Activated naive CD8-positive, alpha-beta T cell treated with anti-CD3 and anti-CD28 coated beads, Interleukin-2, amount 10 ng/mL, durations not matched to agents 7 days and 5 days (primary cell): ENCODE data around the gene TSPAN10. TPM values are rescaled to one million over a fixed set of nuclear protein-coding genes. Genes with fewer than 3 reads are reported as not detected.

Experiments used
- ATAC-seq: fragments of 150-1000 bp; cut with Tn5 transposase; one replicate; pipeline ENCODE4 v1.10.0; 2021; ENCODE audit warnings: low read depth, moderate library complexity
- POLR2A ChIA-PET: fragments of 350-600 bp; sonication (Branson Sonifier 250); formaldehyde crosslinking; loops from one replicate; lab custom pipeline; 2021; ENCODE audit warnings: antibody characterized with exemption; lab: Charles Lee
- DNase-seq: peaks from one replicate; pipeline ENCODE4 v3.0.0; 2021
- H3K27ac Mint-ChIP-seq: one replicate; pipeline ENCODE4 v1.8.0; 2022; ENCODE audit warnings: mild to moderate bottlenecking, mixed read lengths
- H3K27me3 Mint-ChIP-seq: one replicate; pipeline ENCODE4 v1.8.0; 2022; ENCODE audit warnings: mild to moderate bottlenecking, moderate library complexity, mixed read lengths
- H3K36me3 Mint-ChIP-seq: one replicate; pipeline ENCODE4 v1.8.0; 2021; ENCODE audit warnings: mild to moderate bottlenecking, mixed read lengths
- H3K4me1 Mint-ChIP-seq: one replicate; pipeline ENCODE4 v1.8.0; 2021; ENCODE audit warnings: mixed read lengths
- H3K4me3 Mint-ChIP-seq: one replicate; pipeline ENCODE4 v1.8.0; 2022; ENCODE audit warnings: mild to moderate bottlenecking, moderate library complexity, mixed read lengths
- H3K9me3 Mint-ChIP-seq: one replicate; pipeline ENCODE4 v1.8.0; 2021; ENCODE audit warnings: mixed read lengths
- total RNA-seq, 2 experiments: library from RNA; stranded (reverse); gene quantifications; one replicate each; pipeline ENCODE4 v1.2.3, GENCODE V29; 2021

The TSPAN10 gene
- total RNA-seq, 2 experiments from 2014 or later: 0.36 to 0.99 TPM

DNA sequence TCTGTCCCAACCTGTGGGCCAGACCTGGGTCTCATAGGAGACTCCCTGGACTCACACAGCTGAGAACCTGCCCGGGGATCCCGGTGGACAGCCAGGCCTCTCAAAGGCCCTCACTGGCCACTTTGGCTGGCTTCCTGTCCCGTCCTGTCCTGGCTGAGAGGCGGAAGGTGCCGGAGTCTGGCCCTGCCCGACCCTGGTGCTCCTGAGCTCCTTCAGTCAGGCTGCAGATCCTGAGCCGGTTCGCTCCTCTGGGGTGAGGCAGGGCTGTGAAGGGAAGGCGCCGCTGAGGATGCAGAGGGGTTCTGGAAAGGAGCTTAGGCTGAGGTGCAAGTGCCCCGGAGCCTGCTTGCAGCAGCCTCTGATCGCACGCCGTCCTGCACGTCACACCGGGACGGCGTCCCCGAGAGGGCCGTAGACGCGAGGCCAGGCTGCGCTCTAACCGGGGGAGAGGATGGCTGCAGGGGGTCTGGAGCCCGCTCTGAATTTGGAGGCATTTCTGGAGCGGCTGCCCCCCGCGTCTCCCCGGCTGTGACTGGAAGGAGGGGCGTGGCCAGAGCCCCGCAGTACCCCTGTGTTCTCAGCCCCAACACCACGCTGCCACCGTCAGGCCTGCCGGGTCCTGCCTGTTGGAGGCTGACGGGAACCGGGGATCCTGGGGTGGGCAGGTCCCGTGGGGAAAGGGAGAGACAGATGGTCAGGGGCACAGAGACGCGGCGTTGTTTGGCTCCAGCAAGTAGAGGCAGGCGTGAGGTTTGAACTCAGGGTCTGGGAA is 51.0 kb downstream of the TSPAN10 start:
- POLR2A ChIA-PET: no interaction called here
- Mint-ChIP-seq H3K9me3 (no peaks in the 10 kb centered on the region), H3K4me1 (peaks cover 17% of the 10 kb centered on the region), H3K27me3 (no peaks in the 10 kb centered on the region), H3K36me3 (peaks cover 18% of the 10 kb centered on the region), H3K27ac (peak overlapping the region; percentile 30), H3K4me3 (no peak overlapping the region)
- ATAC-seq: no peak
- DNase-seq: no peak

DNA sequence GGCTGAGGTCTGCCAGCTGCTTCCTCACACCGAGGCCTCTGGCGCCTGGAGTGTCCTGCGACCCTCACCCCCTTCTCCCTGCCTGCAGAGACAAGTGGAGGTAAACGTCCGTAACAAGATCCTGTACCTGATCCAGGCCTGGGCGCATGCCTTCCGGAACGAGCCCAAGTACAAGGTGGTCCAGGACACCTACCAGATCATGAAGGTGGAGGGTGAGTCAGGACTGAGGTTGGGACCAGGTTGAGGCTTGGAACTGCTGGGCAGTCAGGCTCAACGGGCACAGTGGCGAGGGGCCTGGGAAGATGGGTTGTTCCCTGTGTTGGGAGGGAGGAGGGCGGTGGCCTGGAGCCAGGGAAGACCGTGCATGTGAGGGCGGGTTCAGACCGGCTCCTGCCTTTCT is 51.6 kb downstream of the TSPAN10 start:
- Mint-ChIP-seq H3K36me3 (peaks cover 18% of the 10 kb centered on the region), H3K4me1 (peaks cover 17% of the 10 kb centered on the region), H3K27me3 (no peaks in the 10 kb centered on the region), H3K4me3 (no peak overlapping the region), H3K9me3 (no peaks in the 10 kb centered on the region), H3K27ac (no peak overlapping the region)
- ATAC-seq: no peak
- DNase-seq: no peak
- POLR2A ChIA-PET: no interaction called here

DNA sequence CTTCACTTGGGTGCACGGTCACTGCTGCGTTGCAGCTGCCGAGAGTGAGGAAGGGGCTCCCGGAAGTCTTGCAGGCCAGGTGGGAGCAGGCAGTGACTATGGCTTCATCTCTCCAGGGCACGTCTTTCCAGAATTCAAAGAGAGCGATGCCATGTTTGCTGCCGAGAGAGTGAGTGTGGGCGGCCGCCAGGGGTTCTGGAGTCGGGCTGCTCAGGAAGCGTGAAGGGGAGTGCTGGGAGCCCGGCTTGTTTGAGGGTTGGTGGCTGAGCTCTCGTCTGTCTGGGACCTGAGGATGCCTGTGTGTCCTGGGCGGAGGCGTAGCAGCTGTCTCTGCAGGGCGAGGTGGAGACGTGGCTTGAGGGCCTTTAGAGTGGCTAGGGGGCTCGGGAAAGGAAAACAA is 53.1 kb downstream of the TSPAN10 start:
- POLR2A ChIA-PET: no interaction called here
- Mint-ChIP-seq H3K27me3 (no peaks in the 10 kb centered on the region), H3K4me1 (peaks cover 10% of the 10 kb centered on the region), H3K27ac (no peak overlapping the region), H3K9me3 (no peaks in the 10 kb centered on the region), H3K36me3 (peaks cover 17% of the 10 kb centered on the region), H3K4me3 (no peak overlapping the region)
- DNase-seq: no peak
- no peak for ATAC-seq

- DNase-seq (no peak), ATAC-seq (no peak)
- Mint-ChIP-seq H3K36me3 (peaks cover 17% of the 10 kb centered on the region), H3K4me3 (no peak overlapping the region), H3K4me1 (peaks cover 5% of the 10 kb centered on the region), H3K27me3 (no peaks in the 10 kb centered on the region), H3K9me3 (no peaks in the 10 kb centered on the region), H3K27ac (no peak overlapping the region)
- POLR2A ChIA-PET: no interaction called here
Measured at GRCh38 chr17:81690549-81690948, 53.6 kb downstream of the TSPAN10 start.

GRCh38 chr17:81691196-81691595 is 54.2 kb downstream of the TSPAN10 start:
- H3K36me3 Mint-ChIP-seq: peaks cover 16% of the 10 kb centered on the region
- H3K9me3 Mint-ChIP-seq: no peaks in the 10 kb centered on the region
- POLR2A ChIA-PET: interaction anchor here (0.6 kb wide), 1 partner anchor 1418 kb away, joined by 4 read pairs; no protein-coding TSS in a partner anchor
- DNase-seq (no peak), ATAC-seq (no peak)
- H3K27me3 Mint-ChIP-seq: no peaks in the 10 kb centered on the region
- no peak overlapping the region for H3K4me3 Mint-ChIP-seq
- H3K4me1 Mint-ChIP-seq: peaks cover 2% of the 10 kb centered on the region
- no peak overlapping the region for H3K27ac Mint-ChIP-seq

GRCh38 chr17:81691608-81692007 is 54.6 kb downstream of the TSPAN10 start:
- no peak overlapping the region for H3K4me3 Mint-ChIP-seq
- H3K27me3 Mint-ChIP-seq: no peaks in the 10 kb centered on the region
- peaks cover 2% of the 10 kb centered on the region for H3K4me1 Mint-ChIP-seq
- no peak for ATAC-seq
- no peak for DNase-seq
- H3K36me3 Mint-ChIP-seq: peaks cover 14% of the 10 kb centered on the region
- H3K27ac Mint-ChIP-seq: no peak overlapping the region
- no peaks in the 10 kb centered on the region for H3K9me3 Mint-ChIP-seq
- POLR2A ChIA-PET: interaction anchor here (0.6 kb wide), 1 partner anchor 1418 kb away, joined by 4 read pairs; no protein-coding TSS in a partner anchor

DNA sequence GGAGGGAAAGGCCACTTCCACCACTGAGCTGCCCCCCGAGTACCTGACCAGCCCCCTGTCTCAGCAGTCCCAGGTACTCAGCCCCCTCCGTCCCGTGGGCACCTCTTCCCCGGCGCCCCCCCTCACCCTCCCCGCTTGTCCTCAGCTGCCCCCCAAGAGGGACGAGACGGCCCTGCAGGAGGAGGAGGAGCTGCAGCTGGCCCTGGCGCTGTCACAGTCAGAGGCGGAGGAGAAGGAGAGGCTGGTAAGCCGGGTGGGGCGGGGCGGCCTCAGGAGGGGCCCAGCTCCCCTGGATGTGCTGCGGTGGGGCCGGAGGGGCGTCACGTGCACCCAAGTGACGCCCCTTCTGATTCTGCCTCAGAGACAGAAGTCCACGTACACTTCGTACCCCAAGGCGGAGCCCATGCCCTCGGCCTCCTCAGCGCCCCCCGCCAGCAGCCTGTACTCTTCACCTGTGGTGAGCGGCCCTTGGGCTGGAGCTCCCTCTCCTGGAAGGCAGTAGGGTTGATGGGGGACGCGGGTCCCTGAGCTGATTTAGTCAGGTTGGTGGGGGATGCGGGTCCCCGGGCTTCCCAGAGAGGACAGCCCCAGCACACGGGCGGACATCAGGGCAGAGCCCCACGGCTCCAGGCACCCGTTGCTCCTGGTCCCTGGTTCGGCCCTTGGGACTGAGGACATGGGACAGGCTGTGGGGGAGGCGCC is 56.7 kb downstream of the TSPAN10 start:
- H3K4me1 Mint-ChIP-seq: peaks cover 2% of the 10 kb centered on the region
- H3K9me3 Mint-ChIP-seq: no peaks in the 10 kb centered on the region
- POLR2A ChIA-PET: interaction anchor here (1.0 to 1.2 kb wide), 2 partner anchors 9 kb away, joined by 3 read pairs; partner anchors contain the start of gene MRPL12
- H3K27me3 Mint-ChIP-seq: no peaks in the 10 kb centered on the region
- ATAC-seq (no peak), DNase-seq (no peak)
- H3K36me3 Mint-ChIP-seq: peaks cover 13% of the 10 kb centered on the region
- H3K27ac Mint-ChIP-seq: no peak overlapping the region
- no peak overlapping the region for H3K4me3 Mint-ChIP-seq

DNA sequence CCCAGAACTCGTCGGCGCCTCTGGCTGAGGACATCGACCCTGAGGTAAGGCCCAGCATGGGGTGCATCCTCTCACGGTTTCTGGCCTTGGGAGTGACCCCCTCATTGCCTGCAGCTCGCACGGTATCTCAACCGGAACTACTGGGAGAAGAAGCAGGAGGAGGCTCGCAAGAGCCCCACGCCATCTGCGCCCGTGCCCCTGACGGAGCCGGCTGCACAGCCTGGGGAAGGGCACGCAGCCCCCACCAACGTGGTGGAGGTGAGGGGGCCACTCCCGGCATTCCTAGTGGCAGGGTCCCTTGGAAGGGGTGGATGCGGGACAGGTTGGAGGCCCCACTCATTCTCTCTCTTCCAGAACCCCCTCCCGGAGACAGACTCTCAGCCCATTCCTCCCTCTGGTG is 57.8 kb downstream of the TSPAN10 start:
- H3K4me1 Mint-ChIP-seq: peaks cover 5% of the 10 kb centered on the region
- POLR2A ChIA-PET: interaction anchor here (1.1 kb wide), 1 partner anchor 29 kb away, joined by 4 read pairs; no protein-coding TSS in a partner anchor
- no peak for ATAC-seq
- H3K27me3 Mint-ChIP-seq: no peaks in the 10 kb centered on the region
- peaks cover 16% of the 10 kb centered on the region for H3K36me3 Mint-ChIP-seq
- no peak for DNase-seq
- no peak overlapping the region for H3K27ac Mint-ChIP-seq
- H3K4me3 Mint-ChIP-seq: no peak overlapping the region
- H3K9me3 Mint-ChIP-seq: no peaks in the 10 kb centered on the region

DNA sequence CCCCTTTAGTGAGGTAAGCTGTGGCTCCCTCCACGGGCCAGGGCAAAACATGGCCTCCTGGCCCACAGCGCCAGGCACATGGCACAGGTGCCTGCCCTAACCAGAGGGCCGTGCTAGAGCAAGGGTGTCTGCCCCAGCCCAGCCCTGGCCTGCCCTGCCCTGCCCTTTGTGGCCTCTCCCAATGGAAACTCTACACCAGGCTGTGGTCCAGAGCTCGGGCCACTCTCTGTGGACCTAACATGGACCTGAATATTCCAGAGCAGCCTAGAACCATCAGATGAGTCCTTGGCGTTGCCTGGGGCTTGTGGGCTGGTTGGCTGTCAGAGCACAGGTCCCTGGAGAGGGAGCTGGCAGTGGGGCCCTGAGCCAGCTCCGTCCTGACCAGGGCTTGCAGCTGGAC is 58.2 kb downstream of the TSPAN10 start:
- DNase-seq (no peak), ATAC-seq (no peak)
- H3K27me3 Mint-ChIP-seq: no peaks in the 10 kb centered on the region
- no peaks in the 10 kb centered on the region for H3K9me3 Mint-ChIP-seq
- H3K4me1 Mint-ChIP-seq: peaks cover 5% of the 10 kb centered on the region
- peaks cover 12% of the 10 kb centered on the region for H3K36me3 Mint-ChIP-seq
- no peak overlapping the region for H3K4me3 Mint-ChIP-seq
- H3K27ac Mint-ChIP-seq: no peak overlapping the region
- POLR2A ChIA-PET: interaction anchor here (0.8 to 1.3 kb wide), 3 partner anchors 12 to 30 kb away, joined by 4 read pairs; partner anchors contain the start of genes ARL16 and HGS

DNA sequence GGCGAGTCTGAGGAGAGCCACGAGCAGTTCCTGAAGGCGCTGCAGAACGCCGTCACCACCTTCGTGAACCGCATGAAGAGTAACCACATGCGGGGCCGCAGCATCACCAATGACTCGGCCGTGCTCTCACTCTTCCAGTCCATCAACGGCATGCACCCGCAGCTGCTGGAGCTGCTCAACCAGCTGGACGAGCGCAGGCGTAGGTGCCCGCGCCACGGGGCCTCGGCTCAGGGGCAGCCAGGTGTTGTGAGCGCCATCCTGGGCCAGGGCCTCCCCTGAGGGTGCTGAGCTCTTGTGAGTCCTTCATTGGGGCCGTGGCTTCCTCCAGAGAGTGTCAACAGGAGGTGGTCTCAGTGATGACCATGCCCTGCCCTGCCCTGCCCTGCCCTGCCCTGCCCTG is 58.8 kb downstream of the TSPAN10 start:
- Mint-ChIP-seq H3K27ac (no peak overlapping the region), H3K4me1 (peaks cover 6% of the 10 kb centered on the region), H3K4me3 (no peak overlapping the region), H3K9me3 (no peaks in the 10 kb centered on the region), H3K27me3 (no peaks in the 10 kb centered on the region), H3K36me3 (peaks cover 12% of the 10 kb centered on the region)
- no peak for ATAC-seq
- POLR2A ChIA-PET: interaction anchor here (0.8 to 1.3 kb wide), 3 partner anchors 12 to 30 kb away, joined by 4 read pairs; partner anchors contain the start of genes ARL16 and HGS
- DNase-seq: no peak

- no peak for DNase-seq
- POLR2A ChIA-PET: interaction anchor here (1.3 kb wide), 1 partner anchor 13 kb away, joined by 4 read pairs; the partner anchor contains the start of genes ARL16 and HGS
Measured at GRCh38 chr17:81696218-81696941, 59.4 kb downstream of the TSPAN10 start.

GRCh38 chr17:81697261-81698044 is 60.5 kb downstream of the TSPAN10 start:
- no peaks in the 10 kb centered on the region for H3K27me3 Mint-ChIP-seq
- peaks cover 14% of the 10 kb centered on the region for H3K36me3 Mint-ChIP-seq
- DNase-seq (no peak), ATAC-seq (no peak)
- H3K9me3 Mint-ChIP-seq: no peaks in the 10 kb centered on the region
- POLR2A ChIA-PET: interaction anchor here (0.6 kb wide), 1 partner anchor 54 kb away, joined by 3 read pairs; no protein-coding TSS in a partner anchor
- no peak overlapping the region for H3K27ac Mint-ChIP-seq
- H3K4me3 Mint-ChIP-seq: no peak overlapping the region
- peaks cover 12% of the 10 kb centered on the region for H3K4me1 Mint-ChIP-seq

More at GRCh38 chr17:81696218-81696941, 59.4 kb downstream of the TSPAN10 start:
- Mint-ChIP-seq H3K27me3 (no peaks in the 10 kb centered on the region), H3K4me3 (no peak overlapping the region), H3K9me3 (no peaks in the 10 kb centered on the region), H3K36me3 (peaks cover 14% of the 10 kb centered on the region), H3K27ac (no peak overlapping the region), H3K4me1 (peaks cover 9% of the 10 kb centered on the region)
- no peak for ATAC-seq
